Urinary bladder (tissue), 4 donors: ENCODE data around the gene STAT5B. TPM values are rescaled to one million over a fixed set of nuclear protein-coding genes. Genes with fewer than 3 reads are reported as not detected.
"Not testable (repeated sequence)": the region's sequence is repeated elsewhere in the genome, so short reads cannot be mapped to it uniquely, and the experiment has no call there.

Experiments
- DNase-seq: peaks from one replicate; pipeline ENCODE4 v3.0.0-alpha.2; 2015; ENCODE audit errors: extremely low spot score
- H3K27ac ChIP-seq: one replicate; pipeline ENCODE4 v1.5.1; 2013; ENCODE audit warnings: low read depth, mild to moderate bottlenecking, moderate library complexity
- H3K36me3 ChIP-seq: one replicate; pipeline ENCODE4 v1.6.1; 2013; ENCODE audit warnings: mild to moderate bottlenecking, moderate library complexity; ENCODE audit not compliant: insufficient read depth
- H3K4me1 ChIP-seq: one replicate; pipeline ENCODE4 v1.6.1; 2013; ENCODE audit warnings: mild to moderate bottlenecking, moderate library complexity; ENCODE audit not compliant: insufficient read depth
- H3K4me3 ChIP-seq: one replicate; pipeline ENCODE4 v1.5.1; 2013; ENCODE audit warnings: low read depth, low read length
- WGBS: extraction: QIAGEN DNeasy Blood & Tissue Kit; methylation state at CpG from one replicate; pipeline ENCODE4 v1.1.7; 2013; 5-methylcytosine and 5-hydroxymethylcytosine counted together
- polyA plus RNA-seq: library from polyadenylated mRNA; stranded (reverse); fragments of 200-250 nt; gene quantifications from one replicate; pipeline ENCODE4 v1.2.3, GENCODE V29; 2013
- total RNA-seq: library from RNA; depleted of rRNA; stranded (reverse); fragments of >200 nt; gene quantifications from one replicate; pipeline ENCODE4 v1.2.3, GENCODE V29; 2014
- donor health status: healthy with polysubstance abuse.
- donor health status: healthy.

The STAT5B gene
- total and polyA plus RNA-seq, 2 donors = 37.6 to 66.3 TPM

DNA sequence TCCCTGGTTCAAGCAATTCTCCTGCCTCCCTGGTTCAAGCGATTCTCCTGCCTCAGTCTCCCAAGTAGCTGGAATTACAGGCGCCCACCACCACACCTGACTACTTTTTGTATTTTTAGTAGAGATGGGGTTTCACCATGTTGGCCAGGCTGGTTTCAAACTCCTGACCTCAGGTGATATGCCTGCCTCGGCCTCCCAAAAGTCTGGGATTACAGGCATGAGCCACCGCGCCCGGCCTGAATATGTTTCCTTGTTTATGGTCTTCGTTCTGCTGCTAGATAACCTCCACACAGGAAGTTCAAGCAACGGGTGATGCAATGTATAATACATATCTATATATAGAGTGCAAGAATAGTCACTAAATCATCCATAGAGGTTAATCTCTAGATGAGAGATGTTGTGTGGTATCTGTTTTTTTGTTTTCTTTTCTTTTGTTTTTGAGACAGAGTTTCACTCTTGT, 70.0 kb downstream of the STAT5B start:
- H3K4me3 ChIP-seq, H3K27ac ChIP-seq, DNase-seq, H3K36me3 ChIP-seq, H3K4me1 ChIP-seq: not testable (repeated sequence)
- WGBS = 84% methylated on average over 8 of the region's 8 CpGs

- Histone ChIP-seq H3K36me3 (no peaks in the 10 kb centered on the region), H3K27ac (no peak overlapping the region), H3K4me1 (no peaks in the 10 kb centered on the region), H3K4me3 (no peak overlapping the region)
- WGBS = 98% methylated on average over 2 of the region's 2 CpGs
- no peak for DNase-seq
Measured at GRCh38 chr17:42203354-42203753, 72.8 kb downstream of the STAT5B start.

GRCh38 chr17:42202696-42203095, 73.5 kb downstream of the STAT5B start:
- no peak for DNase-seq
- no peaks in the 10 kb centered on the region for H3K36me3 ChIP-seq
- WGBS = 96% methylated on average over 5 of the region's 5 CpGs

DNA sequence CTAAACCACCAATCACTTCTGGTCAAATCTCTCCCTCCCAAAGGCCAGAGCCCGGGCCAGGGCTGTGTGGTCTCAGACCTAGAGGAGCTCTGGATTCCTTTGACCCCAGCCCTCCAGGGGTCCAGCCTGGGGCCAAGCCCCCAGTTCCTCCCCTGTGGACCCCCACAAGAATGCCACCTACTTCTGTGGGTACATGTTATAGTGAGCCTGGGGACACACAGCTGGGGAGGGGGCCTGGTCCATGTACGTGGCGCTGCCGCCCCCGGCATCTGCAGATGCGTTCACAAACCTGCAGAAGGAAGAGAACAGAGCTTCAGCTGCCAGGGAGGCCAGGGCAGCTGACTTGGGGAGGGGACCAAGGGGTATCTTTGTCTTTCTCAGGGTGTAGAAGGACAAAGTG, 74.0 kb downstream of the STAT5B start:
- Histone ChIP-seq H3K4me3 (no peak overlapping the region), H3K27ac (no peak overlapping the region), H3K36me3 (no peaks in the 10 kb centered on the region), H3K4me1 (no peaks in the 10 kb centered on the region)
- WGBS = 95% methylated on average over 6 of the region's 6 CpGs
- DNase-seq = no peak

More at GRCh38 chr17:42202696-42203095, 73.5 kb downstream of the STAT5B start:
- Histone ChIP-seq H3K27ac (no peak overlapping the region), H3K4me3 (no peak overlapping the region), H3K4me1 (no peaks in the 10 kb centered on the region)

DNA sequence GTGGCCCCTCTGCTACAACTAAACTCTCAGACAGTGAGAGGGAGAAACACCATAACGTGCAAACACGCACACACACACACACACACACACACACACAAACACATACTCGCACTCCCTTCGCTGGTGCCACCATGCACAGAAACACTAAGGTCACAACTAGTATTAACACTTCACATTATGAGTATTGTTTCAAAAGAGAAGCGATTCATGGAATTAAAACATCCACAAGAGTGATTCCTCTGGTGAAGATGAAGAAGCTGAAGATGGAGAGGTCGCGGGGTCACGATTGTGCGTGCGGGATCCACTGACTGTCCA, 74.8 kb downstream of the STAT5B start:
- 87% methylated on average over 10 of the region's 10 CpGs for WGBS
- no peaks in the 10 kb centered on the region for H3K36me3 ChIP-seq
- H3K4me3 ChIP-seq = no peak overlapping the region
- no peak overlapping the region for H3K27ac ChIP-seq
- DNase-seq = no peak
- H3K4me1 ChIP-seq = no peaks in the 10 kb centered on the region

DNA sequence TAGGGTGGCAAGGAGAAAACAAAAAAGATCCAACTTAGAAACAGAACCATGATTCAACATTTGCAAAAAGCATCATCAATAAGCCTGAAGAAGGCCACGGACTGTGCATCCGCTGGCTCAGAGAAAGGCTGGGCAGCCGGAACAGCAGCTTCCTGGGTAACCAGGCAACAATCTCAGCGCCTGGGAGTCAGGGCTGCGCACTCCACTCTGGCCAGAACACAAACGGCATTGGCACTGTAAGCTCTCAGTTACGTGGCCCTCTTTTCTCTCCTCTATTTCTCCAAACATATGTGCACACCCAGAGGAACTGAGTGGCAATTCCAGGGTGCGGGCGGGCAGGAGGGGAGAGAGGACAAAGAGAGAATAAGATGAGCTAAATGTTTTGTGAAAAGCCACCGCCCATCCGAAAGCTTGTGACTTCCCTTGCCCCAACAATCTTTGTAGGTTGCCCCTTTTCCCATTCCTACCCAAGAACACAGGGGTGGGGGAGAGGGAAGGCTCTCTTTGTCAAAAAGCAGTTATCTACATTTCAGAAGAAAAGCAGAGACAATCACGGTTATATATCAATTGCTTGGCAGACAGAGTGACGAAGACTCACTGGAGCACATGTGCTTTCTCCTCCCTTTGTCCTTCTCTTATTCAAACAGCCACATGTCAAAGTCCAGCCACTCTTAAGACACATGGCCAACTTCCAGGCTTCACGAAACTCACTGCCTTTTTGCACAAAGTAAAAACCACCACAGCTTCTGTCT, 75.3 kb downstream of the STAT5B start:
- Histone ChIP-seq H3K27ac (no peak overlapping the region), H3K4me3 (no peak overlapping the region), H3K4me1 (no peaks in the 10 kb centered on the region), H3K36me3 (no peaks in the 10 kb centered on the region)
- WGBS = 61% methylated on average over 14 of the region's 14 CpGs
- no peak for DNase-seq

- DNase-seq = no peak
- Histone ChIP-seq H3K27ac (no peak overlapping the region), H3K4me1 (peaks cover under 1% of the 10 kb centered on the region), H3K4me3 (no peak overlapping the region), H3K36me3 (no peaks in the 10 kb centered on the region)
- WGBS = 79% methylated on average over 12 of the region's 12 CpGs
Measured at GRCh38 chr17:42199416-42200011, 76.7 kb downstream of the STAT5B start.

DNA sequence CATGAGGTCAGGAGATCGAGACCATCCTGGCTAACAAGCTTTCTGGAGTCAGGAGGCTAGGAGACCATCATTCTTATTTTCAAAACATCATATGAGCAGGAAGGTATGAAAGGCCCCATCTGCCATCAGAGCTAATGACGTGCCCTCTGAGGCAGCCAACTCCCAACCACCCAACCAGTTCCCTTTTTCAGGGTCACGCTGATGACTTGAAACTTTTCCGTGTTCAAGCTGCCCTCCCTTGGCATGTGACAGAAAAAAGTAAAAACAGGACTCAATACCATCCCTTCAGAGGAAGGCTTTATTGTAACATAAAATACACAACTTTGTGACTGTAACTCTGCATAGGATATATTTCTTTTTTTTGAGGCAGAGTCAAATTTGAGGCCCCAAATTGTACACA, 77.3 kb downstream of the STAT5B start:
- 75% methylated on average over 4 of the region's 4 CpGs for WGBS
- Histone ChIP-seq H3K4me1 (peaks cover 2% of the 10 kb centered on the region), H3K27ac (no peak overlapping the region), H3K4me3 (no peak overlapping the region), H3K36me3 (no peaks in the 10 kb centered on the region)
- no peak for DNase-seq

- no peak overlapping the region for H3K4me3 ChIP-seq
- H3K4me1 ChIP-seq = peaks cover 2% of the 10 kb centered on the region
- DNase-seq = no peak
- no peak overlapping the region for H3K27ac ChIP-seq
- no peaks in the 10 kb centered on the region for H3K36me3 ChIP-seq
- WGBS = 93% methylated on average over 8 of the region's 8 CpGs
Measured at GRCh38 chr17:42197564-42198156, 78.5 kb downstream of the STAT5B start.

GRCh38 chr17:42193969-42194899, 82.0 kb downstream of the STAT5B start, which contains the start of gene GHDC:
TSS of gene GHDC (minus strand) at chr17:42194494. CDS start at chr17:42193581, 913 bp downstream.
- H3K4me1 ChIP-seq = peaks cover 2% of the 10 kb centered on the region
- DNase-seq = peak; percentile 70
- H3K4me3 ChIP-seq = peak within 1 kb of the TSS; percentile 63
- peak within 1 kb of the TSS; percentile 63 for H3K27ac ChIP-seq
- WGBS = 27% methylated on average over 24 of the region's 24 CpGs
- H3K36me3 ChIP-seq = no peaks in the 10 kb centered on the region

- H3K4me3 ChIP-seq = peak overlapping the region; percentile 63
- DNase-seq = no peak
- H3K4me1 ChIP-seq = peaks cover 2% of the 10 kb centered on the region
- no peaks in the 10 kb centered on the region for H3K36me3 ChIP-seq
- no peak overlapping the region for H3K27ac ChIP-seq
- WGBS = 82% methylated on average over 12 of the region's 12 CpGs
Measured at GRCh38 chr17:42193216-42193968, 82.8 kb downstream of the STAT5B start.

DNA sequence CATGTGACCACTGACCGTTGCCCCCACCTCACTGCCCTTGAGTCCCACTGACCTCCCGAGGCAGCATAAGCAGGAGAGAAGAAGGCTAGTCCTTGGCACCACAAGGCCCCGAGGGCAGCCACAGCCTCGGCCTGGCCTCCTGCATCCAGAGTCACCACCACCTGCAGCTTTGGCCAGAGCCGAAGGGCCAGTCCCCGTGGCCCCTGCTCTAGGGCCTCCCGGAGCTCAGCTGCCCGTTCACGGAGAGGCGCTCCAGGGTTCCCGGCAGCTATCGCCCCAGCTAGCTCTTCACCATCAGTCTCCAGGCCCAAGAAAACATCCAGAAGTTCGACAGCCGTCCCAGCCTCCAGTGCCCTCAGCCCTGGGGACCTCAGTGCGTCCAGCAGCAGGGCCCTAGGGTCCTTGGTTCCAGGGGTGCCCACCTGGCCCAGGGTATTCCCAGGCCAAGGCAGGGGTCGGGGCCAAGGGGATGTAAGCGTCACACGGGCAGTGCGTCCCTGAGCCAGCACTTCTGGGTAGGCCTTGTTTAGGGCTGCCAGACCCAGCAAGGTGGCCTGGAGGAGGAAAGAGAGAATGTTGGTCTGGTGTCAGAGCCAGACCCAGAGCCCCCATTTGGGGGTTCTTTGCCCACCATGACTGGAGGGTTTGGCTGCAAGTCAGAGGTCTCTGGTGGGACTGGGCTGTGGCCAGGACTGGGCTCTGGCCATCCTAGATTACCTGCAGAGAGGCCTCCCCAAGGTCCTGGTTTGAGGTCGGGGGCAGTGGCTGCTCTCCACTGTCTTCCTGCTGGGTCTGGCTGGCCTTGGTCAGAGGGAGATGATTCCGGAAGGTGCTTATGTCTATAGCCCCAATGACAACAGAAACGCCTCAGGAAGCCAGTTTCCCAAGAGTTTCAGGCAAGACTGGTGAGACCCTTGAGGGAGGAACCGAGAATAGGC, 83.7 kb downstream of the STAT5B start:
- H3K27ac ChIP-seq = no peak overlapping the region
- WGBS = 92% methylated on average over 23 of the region's 23 CpGs
- DNase-seq = no peak
- H3K36me3 ChIP-seq = no peaks in the 10 kb centered on the region
- H3K4me1 ChIP-seq = peaks cover 2% of the 10 kb centered on the region
- H3K4me3 ChIP-seq = no peak overlapping the region
